ENCODE measurements around the gene IGF2BP2.

DNA sequence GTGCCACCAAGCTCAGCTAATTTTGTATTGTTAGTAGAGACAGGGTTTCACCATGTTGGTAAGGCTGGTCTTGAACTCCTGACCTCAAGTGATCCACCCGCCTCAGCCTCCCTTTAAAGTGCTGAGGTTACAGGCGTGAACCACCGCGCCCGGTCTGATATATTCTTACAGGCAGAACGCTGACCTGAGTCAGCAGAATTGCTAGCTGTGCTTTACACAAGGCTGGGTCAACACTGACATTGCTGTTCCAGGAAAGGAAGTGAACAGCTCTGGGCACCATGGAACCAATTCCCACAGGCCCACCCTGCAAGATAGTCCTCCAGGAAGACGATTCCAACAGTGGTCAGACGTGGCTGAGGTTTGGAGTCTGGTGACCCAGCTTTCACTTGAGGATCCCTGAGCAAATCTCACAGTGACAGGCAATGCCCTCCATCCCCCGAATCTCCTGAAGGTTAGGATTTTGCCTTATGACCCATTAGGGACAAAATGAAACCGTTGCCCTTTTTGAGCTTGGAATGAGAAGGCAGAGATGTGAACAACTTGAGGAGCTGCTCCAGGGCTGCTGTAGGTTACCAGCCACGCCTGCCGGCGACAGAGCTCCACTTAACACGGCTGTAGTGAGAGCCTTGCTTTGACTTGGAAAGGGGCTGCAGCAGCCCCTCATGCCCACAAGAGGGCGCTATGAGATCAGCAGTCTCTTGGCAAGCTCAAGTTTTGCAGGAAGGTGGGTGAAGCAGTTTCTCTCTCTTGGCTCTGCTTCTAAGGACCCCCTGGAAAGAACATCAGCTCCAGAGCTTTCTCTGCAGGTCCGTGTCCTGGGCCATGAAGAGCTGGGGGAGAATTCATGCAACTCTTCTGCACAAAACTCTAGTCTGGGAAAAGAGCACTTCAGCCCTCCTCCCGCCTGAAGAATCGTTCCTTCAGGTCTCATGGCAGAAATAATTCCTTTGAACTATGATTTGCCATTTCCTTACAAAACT is 164.6 kb downstream of the IGF2BP2 start:
- TF ChIP-seq POLR2A (IDR thresholded peaks at IDR 0.05) = no peak
- TF ChIP-seq, protein P1, sequence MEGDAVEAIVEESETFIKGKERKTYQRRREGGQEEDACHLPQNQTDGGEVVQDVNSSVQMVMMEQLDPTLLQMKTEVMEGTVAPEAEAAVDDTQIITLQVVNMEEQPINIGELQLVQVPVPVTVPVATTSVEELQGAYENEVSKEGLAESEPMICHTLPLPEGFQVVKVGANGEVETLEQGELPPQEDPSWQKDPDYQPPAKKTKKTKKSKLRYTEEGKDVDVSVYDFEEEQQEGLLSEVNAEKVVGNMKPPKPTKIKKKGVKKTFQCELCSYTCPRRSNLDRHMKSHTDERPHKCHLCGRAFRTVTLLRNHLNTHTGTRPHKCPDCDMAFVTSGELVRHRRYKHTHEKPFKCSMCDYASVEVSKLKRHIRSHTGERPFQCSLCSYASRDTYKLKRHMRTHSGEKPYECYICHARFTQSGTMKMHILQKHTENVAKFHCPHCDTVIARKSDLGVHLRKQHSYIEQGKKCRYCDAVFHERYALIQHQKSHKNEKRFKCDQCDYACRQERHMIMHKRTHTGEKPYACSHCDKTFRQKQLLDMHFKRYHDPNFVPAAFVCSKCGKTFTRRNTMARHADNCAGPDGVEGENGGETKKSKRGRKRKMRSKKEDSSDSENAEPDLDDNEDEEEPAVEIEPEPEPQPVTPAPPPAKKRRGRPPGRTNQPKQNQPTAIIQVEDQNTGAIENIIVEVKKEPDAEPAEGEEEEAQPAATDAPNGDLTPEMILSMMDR (IDR thresholded peaks at IDR 0.05) = peak; percentile 65 to 97 (median 96)

Measured in esophagus squamous epithelium (tissue), 4 donors.